Measurements from ENCODE around the gene ZSCAN1.
"Not testable (repeated sequence)": the region's sequence is repeated elsewhere in the genome, so short reads cannot be mapped to it uniquely, and the experiment has no call there.

ZSCAN1 gene, protein sequence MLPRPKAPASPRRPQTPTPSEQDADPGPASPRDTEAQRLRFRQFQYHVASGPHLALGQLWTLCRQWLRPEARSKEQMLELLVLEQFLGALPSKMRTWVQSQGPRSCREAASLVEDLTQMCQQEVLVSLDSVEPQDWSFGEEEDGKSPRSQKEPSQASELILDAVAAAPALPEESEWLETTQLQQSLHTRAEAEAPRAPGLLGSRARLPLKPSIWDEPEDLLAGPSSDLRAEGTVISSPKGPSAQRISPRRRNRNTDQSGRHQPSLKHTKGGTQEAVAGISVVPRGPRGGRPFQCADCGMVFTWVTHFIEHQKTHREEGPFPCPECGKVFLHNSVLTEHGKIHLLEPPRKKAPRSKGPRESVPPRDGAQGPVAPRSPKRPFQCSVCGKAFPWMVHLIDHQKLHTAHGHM

DNA sequence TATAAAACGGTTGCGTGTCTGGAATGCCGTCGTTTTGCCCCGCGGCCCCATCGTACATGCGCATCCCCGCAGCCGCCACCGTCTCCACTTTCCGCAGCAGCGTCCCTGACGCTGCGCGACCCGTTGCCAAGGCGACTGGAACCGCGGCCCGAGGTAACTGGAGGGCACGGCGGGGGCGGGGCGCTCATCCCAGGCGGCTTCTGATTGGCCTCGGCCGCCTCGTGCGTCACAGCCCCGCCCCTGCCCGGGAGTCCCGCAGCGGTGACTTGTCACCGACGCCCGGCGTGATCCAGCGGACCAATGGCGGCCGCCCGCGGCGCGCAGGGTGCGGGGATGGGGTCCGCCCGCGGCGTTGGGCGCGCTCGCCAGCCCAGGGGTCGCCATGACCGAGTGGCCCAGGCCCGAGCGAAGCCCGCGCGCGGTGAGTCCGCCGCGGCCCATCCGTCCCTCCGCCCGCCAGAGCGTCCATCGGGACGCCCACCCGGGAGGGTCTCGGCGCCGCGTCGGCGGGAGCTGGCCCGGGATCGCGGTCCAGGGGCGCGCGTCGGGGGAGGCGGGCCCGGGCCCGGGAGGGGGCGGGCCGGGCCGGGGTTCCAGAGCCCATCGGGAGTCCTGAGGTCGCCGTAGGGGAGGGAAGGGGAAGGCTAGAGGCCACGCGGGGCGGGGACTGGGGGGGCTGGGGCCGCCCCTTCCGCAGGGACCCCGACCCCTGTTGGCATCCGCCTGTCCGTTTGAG lies at the start of gene ZSCAN1:
Gene ZSCAN1 (plus strand): TSS at position 285 of the 736 bp plus-strand sequence. CDS start 3,812 bp downstream, outside the sequence.
- no peak for DNase-seq (ENCODE audit: low spot score)

DNA sequence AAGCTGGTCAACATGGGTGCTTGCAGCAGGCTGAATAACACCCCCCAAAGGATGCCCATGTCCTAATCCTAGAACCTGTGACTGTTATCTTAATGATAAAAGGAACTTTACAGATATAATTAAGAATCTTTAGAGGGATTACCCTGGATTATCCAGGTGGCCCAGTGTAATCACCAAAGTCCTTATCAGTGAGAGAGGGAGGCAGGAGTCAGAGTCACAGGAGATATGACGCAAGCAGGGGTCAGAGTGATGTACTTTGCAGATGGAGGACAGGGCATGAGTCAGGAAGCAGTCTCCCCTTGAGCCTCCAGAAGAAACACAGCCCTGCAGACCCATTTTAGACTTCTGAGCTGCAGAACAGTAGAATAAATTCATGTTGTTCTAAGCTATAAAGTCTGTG lies 41.0 kb upstream of the ZSCAN1 start:
- DNase-seq (ENCODE audit: low spot score), result no peak

DNA sequence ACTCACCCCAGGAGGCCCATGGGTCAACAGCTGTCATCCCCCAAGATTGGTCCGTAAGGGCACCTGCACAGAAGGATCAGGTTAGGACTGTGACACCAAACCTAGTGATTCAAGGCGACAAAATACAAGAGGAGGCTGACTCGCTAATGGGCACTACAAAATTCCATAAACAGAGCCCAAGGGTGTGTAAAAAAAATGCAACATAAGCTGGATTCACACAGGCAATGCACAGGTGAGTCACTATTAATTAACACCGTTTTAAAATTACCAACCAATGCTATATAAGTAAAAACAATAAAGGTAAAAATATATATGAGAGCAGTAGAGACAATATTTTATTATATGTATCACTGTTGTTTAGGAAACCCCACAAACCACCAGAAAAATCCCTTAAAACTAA lies 33.1 kb upstream of the ZSCAN1 start:
- DNase-seq (ENCODE audit: low spot score), result no peak

GRCh38 chr19:58001895-58002369 lies 31.9 kb upstream of the ZSCAN1 start:
- DNase-seq (ENCODE audit: low spot score), result no peak

DNA sequence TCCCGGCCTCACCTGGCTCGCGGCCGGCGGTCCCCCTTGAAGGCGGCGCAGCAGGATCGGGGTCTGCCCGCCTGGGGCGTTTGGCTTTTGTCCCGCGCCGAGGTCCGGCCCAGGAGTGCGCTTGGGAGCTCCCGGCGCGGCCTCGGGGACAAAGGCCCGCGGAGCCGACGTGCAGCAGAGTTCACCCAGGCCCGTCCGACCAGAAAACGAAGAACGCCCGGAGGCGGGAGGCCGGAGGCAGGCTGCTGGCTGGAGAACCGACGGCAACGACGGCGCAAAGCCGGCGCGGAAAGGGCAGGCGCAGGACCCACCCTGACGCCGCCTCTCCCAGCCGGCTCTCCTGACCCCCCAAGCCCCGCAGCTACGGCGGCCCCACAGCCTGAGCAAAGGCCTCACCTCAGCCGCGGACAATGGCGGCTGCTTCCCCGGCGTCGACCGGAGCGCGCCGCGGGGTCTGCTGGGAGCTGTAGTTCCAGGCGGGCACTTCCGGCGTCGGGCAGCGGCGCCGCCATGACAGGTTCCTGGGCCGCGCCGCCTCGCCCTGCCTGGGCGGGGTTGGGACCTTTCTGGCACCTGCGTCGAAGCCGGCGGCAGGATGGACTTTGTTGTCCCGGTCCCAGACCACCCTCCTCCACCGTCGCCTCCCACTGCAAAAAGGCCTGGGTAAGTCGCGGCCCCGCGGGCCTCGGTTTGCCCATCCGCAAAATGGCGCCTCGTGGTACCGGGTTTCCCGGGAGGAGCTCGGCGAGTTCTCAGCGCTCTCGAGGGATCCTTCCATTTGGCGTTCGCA lies 31.2 kb upstream of the ZSCAN1 start, which contains the start of gene ZNF606:
Gene ZNF606 (minus strand): TSS at position 437 of the 790 bp plus-strand sequence. CDS start 1,501 bp downstream, outside the sequence.
- DNase-seq (ENCODE audit: low spot score), result peak; percentile 76

GRCh38 chr19:58003174-58003828 lies 30.5 kb upstream of the ZSCAN1 start:
- DNase-seq (ENCODE audit: low spot score), result no peak

GRCh38 chr19:58007285-58007684 lies 26.5 kb upstream of the ZSCAN1 start:
- DNase-seq (ENCODE audit: low spot score), result no peak

DNA sequence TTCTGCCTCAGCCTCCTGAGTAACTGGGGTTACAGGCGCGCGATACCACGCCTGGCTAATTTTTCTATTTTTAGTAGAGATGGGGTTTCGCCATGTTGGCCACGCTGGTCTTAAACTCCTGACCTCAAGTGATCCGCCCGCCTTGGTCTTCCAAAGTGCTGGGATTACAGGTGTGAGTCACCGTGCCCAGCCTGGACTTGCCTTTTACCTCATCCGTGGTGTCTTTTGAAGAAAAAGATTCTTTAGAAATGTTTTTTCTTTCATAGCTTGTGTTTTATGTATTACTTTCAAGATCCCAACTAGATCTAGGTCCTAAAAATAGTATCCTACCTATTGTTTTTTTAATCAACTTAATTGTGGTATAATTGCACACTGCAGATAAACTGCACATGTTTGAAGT lies 24.9 kb upstream of the ZSCAN1 start:
- DNase-seq (ENCODE audit: low spot score), result not testable (repeated sequence)

- DNase-seq (ENCODE audit: low spot score), result no peak
Measured at GRCh38 chr19:58009301-58009665, 24.5 kb upstream of the ZSCAN1 start.

GRCh38 chr19:58009666-58010301 lies 24.0 kb upstream of the ZSCAN1 start:
- DNase-seq (ENCODE audit: low spot score), result peak; percentile 12

GRCh38 chr19:58010507-58010906 lies 23.3 kb upstream of the ZSCAN1 start:
- no peak for DNase-seq (ENCODE audit: low spot score)

- DNase-seq (ENCODE audit: low spot score), result no peak
Measured at GRCh38 chr19:58014141-58014540, 19.7 kb upstream of the ZSCAN1 start.

GRCh38 chr19:58020129-58020528 lies 13.7 kb upstream of the ZSCAN1 start:
- DNase-seq (ENCODE audit: low spot score), result no peak

GRCh38 chr19:58021541-58022282 lies 12.1 kb upstream of the ZSCAN1 start:
- no peak for DNase-seq (ENCODE audit: low spot score)

GRCh38 chr19:58022283-58022660 lies 11.6 kb upstream of the ZSCAN1 start:
- no peak for DNase-seq (ENCODE audit: low spot score)

DNA sequence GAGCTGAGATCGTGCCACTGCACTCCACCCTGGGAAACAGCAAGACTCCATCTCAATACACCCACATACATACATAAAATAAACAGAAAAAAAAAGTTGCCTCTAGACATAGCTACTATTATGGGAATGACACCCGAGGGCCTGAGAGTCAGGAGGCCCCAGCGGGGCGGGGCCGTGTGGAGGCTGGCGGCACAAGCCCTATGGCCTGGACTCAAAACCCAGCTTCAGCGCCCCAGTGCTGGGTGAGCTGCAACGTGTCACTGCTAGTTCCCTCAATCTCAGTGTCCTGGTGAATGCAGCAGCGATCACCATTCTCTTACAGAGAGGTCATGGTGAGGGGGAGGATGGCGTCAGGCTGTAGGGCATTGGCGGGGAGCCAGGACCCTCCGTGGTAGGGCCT lies 9.2 kb upstream of the ZSCAN1 start:
- DNase-seq (ENCODE audit: low spot score), result no peak

GRCh38 chr19:58034477-58034793 lies 610 bp downstream of the ZSCAN1 start:
- no peak for DNase-seq (ENCODE audit: low spot score)

- no peak for DNase-seq (ENCODE audit: low spot score)
Measured at GRCh38 chr19:58035863-58036262, 2.0 kb downstream of the ZSCAN1 start.

- DNase-seq (ENCODE audit: low spot score), result no peak
Measured at GRCh38 chr19:58037927-58038687, 4.3 kb downstream of the ZSCAN1 start.

GRCh38 chr19:58038688-58039204 lies 4.9 kb downstream of the ZSCAN1 start:
- no peak for DNase-seq (ENCODE audit: low spot score)
